Hepatocyte (in vitro differentiated cells): ENCODE data around the gene ADGRA1.

Source experiments
- EZH2 ChIP-seq: fragments of 200-600 bp; sonication (generic); IDR thresholded peaks from 2 replicates; pipeline ENCODE4 v1.6.1; 2016; ENCODE audit warnings: antibody characterized with exemption, mild to moderate bottlenecking, borderline replicate concordance
- EZH2phosphoT487 ChIP-seq: fragments of 200-600 bp; sonication (generic); IDR thresholded peaks from one replicate; pipeline ENCODE4 v1.6.1; 2018; ENCODE audit warnings: antibody characterized with exemption, mild to moderate bottlenecking, low read depth, moderate library complexity; ENCODE audit not compliant: unreplicated experiment, severe bottlenecking
- TF ChIP-seq, protein P1 (sequence below): fragments of 200-600 bp; sonication (generic); IDR thresholded peaks from 2 replicates; pipeline ENCODE4 v1.5.1; 2016; ENCODE audit warnings: antibody characterized with exemption, mild to moderate bottlenecking; ENCODE audit not compliant: poor library complexity

DNA sequence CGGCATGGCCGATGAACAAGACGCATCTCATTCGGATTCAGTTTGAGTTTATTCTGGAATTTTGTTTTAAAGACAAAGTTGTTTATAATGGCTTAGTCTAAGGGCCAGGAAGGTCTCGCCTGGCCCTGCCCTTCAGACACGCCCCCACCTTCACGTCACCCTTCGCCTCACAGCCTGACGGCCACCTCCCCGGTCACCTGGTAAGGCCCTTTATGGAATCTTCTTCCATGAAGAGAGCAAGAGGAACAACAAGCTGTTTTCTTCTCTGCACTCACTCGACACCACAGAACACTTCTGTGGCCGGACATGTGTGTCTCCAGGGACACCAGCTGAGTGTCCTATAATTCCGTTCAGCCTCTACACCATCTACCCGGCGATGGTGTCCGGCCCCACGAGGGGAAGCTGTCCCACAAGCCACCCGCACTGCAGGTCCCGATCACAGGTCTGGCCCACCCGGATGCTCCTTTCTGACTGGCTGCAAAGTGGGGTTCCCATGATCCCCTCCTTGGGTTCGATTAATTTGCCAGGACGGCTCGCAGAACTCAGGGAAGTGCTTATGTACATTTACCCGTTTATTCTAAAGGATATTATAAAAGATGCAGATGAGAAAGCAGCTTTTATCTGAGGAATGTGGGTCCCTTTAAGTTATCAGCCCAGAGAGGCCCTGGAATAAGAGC is 54.9 kb downstream of the ADGRA1 start:
- TF ChIP-seq EZH2phosphoT487 (no peak), EZH2 (no peak)
- TF ChIP-seq, protein P1, sequence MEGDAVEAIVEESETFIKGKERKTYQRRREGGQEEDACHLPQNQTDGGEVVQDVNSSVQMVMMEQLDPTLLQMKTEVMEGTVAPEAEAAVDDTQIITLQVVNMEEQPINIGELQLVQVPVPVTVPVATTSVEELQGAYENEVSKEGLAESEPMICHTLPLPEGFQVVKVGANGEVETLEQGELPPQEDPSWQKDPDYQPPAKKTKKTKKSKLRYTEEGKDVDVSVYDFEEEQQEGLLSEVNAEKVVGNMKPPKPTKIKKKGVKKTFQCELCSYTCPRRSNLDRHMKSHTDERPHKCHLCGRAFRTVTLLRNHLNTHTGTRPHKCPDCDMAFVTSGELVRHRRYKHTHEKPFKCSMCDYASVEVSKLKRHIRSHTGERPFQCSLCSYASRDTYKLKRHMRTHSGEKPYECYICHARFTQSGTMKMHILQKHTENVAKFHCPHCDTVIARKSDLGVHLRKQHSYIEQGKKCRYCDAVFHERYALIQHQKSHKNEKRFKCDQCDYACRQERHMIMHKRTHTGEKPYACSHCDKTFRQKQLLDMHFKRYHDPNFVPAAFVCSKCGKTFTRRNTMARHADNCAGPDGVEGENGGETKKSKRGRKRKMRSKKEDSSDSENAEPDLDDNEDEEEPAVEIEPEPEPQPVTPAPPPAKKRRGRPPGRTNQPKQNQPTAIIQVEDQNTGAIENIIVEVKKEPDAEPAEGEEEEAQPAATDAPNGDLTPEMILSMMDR = no peak
